ENCODE data around the gene LTBR. TPM values are rescaled to one million over a fixed set of nuclear protein-coding genes. Genes with fewer than 3 reads are reported as not detected.

Gene LTBR
- total RNA-seq, 1 donor from 2014 or later = 16.4 TPM

GRCh38 chr12:6434205-6435140 is 50.5 kb downstream of the LTBR start:
- Mint-ChIP-seq H3K27me3 (ENCODE audit: unreplicated experiment) (no peaks in the 10 kb centered on the region), H3K27ac (ENCODE audit: unreplicated experiment) (no peak overlapping the region), H3K4me1 (ENCODE audit: unreplicated experiment) (peaks cover 21% of the 10 kb centered on the region), H3K36me3 (ENCODE audit: unreplicated experiment) (no peaks in the 10 kb centered on the region), H3K9me3 (ENCODE audit: unreplicated experiment) (no peaks in the 10 kb centered on the region), H3K4me3 (ENCODE audit: unreplicated experiment) (no peak overlapping the region)
- TF ChIP-seq CTCF (IDR thresholded peaks at IDR 0.05) = no peak
- DNase-seq (ENCODE audit: extremely low spot score, unreplicated experiment) = no peak

GRCh38 chr12:6435961-6436715 is 52.2 kb downstream of the LTBR start:
- TF ChIP-seq CTCF (IDR thresholded peaks at IDR 0.05) = no peak
- DNase-seq (ENCODE audit: extremely low spot score, unreplicated experiment) = no peak
- no peaks in the 10 kb centered on the region for H3K27me3 Mint-ChIP-seq (ENCODE audit: unreplicated experiment)
- no peaks in the 10 kb centered on the region for H3K9me3 Mint-ChIP-seq (ENCODE audit: unreplicated experiment)
- no peak overlapping the region for H3K27ac Mint-ChIP-seq (ENCODE audit: unreplicated experiment)
- peaks cover 4% of the 10 kb centered on the region for H3K4me1 Mint-ChIP-seq (ENCODE audit: unreplicated experiment)
- H3K4me3 Mint-ChIP-seq (ENCODE audit: unreplicated experiment) = no peak overlapping the region
- H3K36me3 Mint-ChIP-seq (ENCODE audit: unreplicated experiment) = no peaks in the 10 kb centered on the region

GRCh38 chr12:6437586-6437985 is 53.6 kb downstream of the LTBR start:
- DNase-seq (ENCODE audit: extremely low spot score, unreplicated experiment) = no peak
- no peak overlapping the region for H3K4me3 Mint-ChIP-seq (ENCODE audit: unreplicated experiment)
- no peak overlapping the region for H3K27ac Mint-ChIP-seq (ENCODE audit: unreplicated experiment)
- no peaks in the 10 kb centered on the region for H3K9me3 Mint-ChIP-seq (ENCODE audit: unreplicated experiment)
- no peaks in the 10 kb centered on the region for H3K27me3 Mint-ChIP-seq (ENCODE audit: unreplicated experiment)
- H3K4me1 Mint-ChIP-seq (ENCODE audit: unreplicated experiment) = no peaks in the 10 kb centered on the region
- no peak for TF ChIP-seq CTCF (IDR thresholded peaks at IDR 0.05)
- H3K36me3 Mint-ChIP-seq (ENCODE audit: unreplicated experiment) = no peaks in the 10 kb centered on the region

- H3K36me3 Mint-ChIP-seq (ENCODE audit: unreplicated experiment) = no peaks in the 10 kb centered on the region
- TF ChIP-seq CTCF (IDR thresholded peaks at IDR 0.05) = no peak
- H3K9me3 Mint-ChIP-seq (ENCODE audit: unreplicated experiment) = no peaks in the 10 kb centered on the region
- DNase-seq (ENCODE audit: extremely low spot score, unreplicated experiment) = no peak
- H3K4me1 Mint-ChIP-seq (ENCODE audit: unreplicated experiment) = no peaks in the 10 kb centered on the region
- no peak overlapping the region for H3K4me3 Mint-ChIP-seq (ENCODE audit: unreplicated experiment)
- H3K27ac Mint-ChIP-seq (ENCODE audit: unreplicated experiment) = no peak overlapping the region
- H3K27me3 Mint-ChIP-seq (ENCODE audit: unreplicated experiment) = no peaks in the 10 kb centered on the region
These were observed 54.4 kb downstream of the LTBR start for GRCh38 chr12:6438345-6438744.

- Mint-ChIP-seq H3K4me1 (ENCODE audit: unreplicated experiment) (no peaks in the 10 kb centered on the region), H3K27ac (ENCODE audit: unreplicated experiment) (no peak overlapping the region), H3K4me3 (ENCODE audit: unreplicated experiment) (no peak overlapping the region), H3K36me3 (ENCODE audit: unreplicated experiment) (no peaks in the 10 kb centered on the region), H3K27me3 (ENCODE audit: unreplicated experiment) (no peaks in the 10 kb centered on the region), H3K9me3 (ENCODE audit: unreplicated experiment) (no peaks in the 10 kb centered on the region)
- DNase-seq (ENCODE audit: extremely low spot score, unreplicated experiment) = no peak
- TF ChIP-seq CTCF (IDR thresholded peaks at IDR 0.05) = no peak
These were observed 56.4 kb downstream of the LTBR start for GRCh38 chr12:6440391-6440790.

Measured in osteocyte (in vitro differentiated cells).